HG02840 (cell line): ENCODE data around the gene DPP3.
A peak's percentile ranks its signal among the peaks of the same experiment; 100 is the strongest.

Experiments used
- ATAC-seq: cut with Tn5 transposase; IDR thresholded peaks from one replicate; pipeline ENCODE4 v1.9.1; 2021; ENCODE audit warnings: mild to moderate bottlenecking, moderate library complexity, moderate number of reproducible peaks; ENCODE audit not compliant: unreplicated experiment, low FRiP score

The DPP3 gene

GRCh38 chr11:66478729-66479393 is 1.4 kb upstream of the DPP3 start:
- ATAC-seq = no peak

GRCh38 chr11:66479394-66480116 is 679 bp upstream of the DPP3 start:
- no peak for ATAC-seq

- ATAC-seq = no peak
Measured at GRCh38 chr11:66484806-66485380, 4.7 kb downstream of the DPP3 start.

GRCh38 chr11:66488957-66489356 is 8.7 kb downstream of the DPP3 start:
- no peak for ATAC-seq

- no peak for ATAC-seq
Measured at GRCh38 chr11:66489636-66490035, 9.4 kb downstream of the DPP3 start.

GRCh38 chr11:66491315-66491935 is 11.2 kb downstream of the DPP3 start:
- no peak for ATAC-seq

GRCh38 chr11:66492161-66492865 is 12.1 kb downstream of the DPP3 start:
- ATAC-seq = no peak

GRCh38 chr11:66493130-66493529 is 12.9 kb downstream of the DPP3 start:
- ATAC-seq = no peak

GRCh38 chr11:66494458-66494857 is 14.2 kb downstream of the DPP3 start:
- ATAC-seq = no peak

GRCh38 chr11:66494935-66495334 is 14.7 kb downstream of the DPP3 start:
- ATAC-seq = no peak

- ATAC-seq = no peak
Measured at GRCh38 chr11:66495401-66495854, 15.2 kb downstream of the DPP3 start.

GRCh38 chr11:66497206-66497605 is 17.0 kb downstream of the DPP3 start:
- ATAC-seq = no peak

- ATAC-seq = no peak
Measured at GRCh38 chr11:66498506-66498905, 18.3 kb downstream of the DPP3 start.

- ATAC-seq = no peak
Measured at GRCh38 chr11:66505276-66505816, 25.1 kb downstream of the DPP3 start.

- no peak for ATAC-seq
Measured at GRCh38 chr11:66509131-66509561, 28.9 kb downstream of the DPP3 start.

GRCh38 chr11:66510271-66510989 is 30.2 kb downstream of the DPP3 start, which contains the start of gene BBS1:
TSS of gene BBS1 (plus strand) at chr11:66510635. CDS start at chr11:66510660, 25 bp downstream.
- ATAC-seq = peak; percentile 75

GRCh38 chr11:66510990-66511339 is 30.7 kb downstream of the DPP3 start:
- no peak for ATAC-seq

- ATAC-seq = no peak
Measured at GRCh38 chr11:66523611-66524010, 43.4 kb downstream of the DPP3 start.

- ATAC-seq = no peak
Measured at GRCh38 chr11:66524304-66525040, 44.2 kb downstream of the DPP3 start.
